Smooth muscle cell (in vitro differentiated cells): Measurements from ENCODE around the gene THSD4. TPM values are rescaled to one million over a fixed set of nuclear protein-coding genes. Genes with fewer than 3 reads are reported as not detected.

Source experiments
- DNase-seq: peaks from one replicate; lab custom pipeline; 2025; ENCODE audit not compliant: unreplicated experiment; lab: John Stamatoyannopoulos, UW
- H2AFZ ChIP-seq: fragments of 200-600 bp; sonication (generic); 2 replicates; pipeline ENCODE4 v1.6.0; 2016; ENCODE audit warnings: antibody characterized with exemption, low read depth, mild to moderate bottlenecking
- H3F3A ChIP-seq: fragments of 200-600 bp; sonication (generic); 2 replicates; pipeline ENCODE4 v1.6.0; 2017; ENCODE audit warnings: antibody characterized with exemption, low read depth
- H3K27ac ChIP-seq: fragments of 200-600 bp; sonication (generic); 2 replicates; pipeline ENCODE4 v1.5.1; 2016; ENCODE audit warnings: low read depth, mild to moderate bottlenecking
- H3K27me3 ChIP-seq: fragments of 200-600 bp; sonication (generic); 2 replicates; pipeline ENCODE4 v1.6.1; 2016; ENCODE audit warnings: low read depth, mild to moderate bottlenecking
- H3K36me3 ChIP-seq: fragments of 200-600 bp; sonication (generic); 2 replicates; pipeline ENCODE4 v1.5.1; 2016; ENCODE audit warnings: low read depth
- H3K4me1 ChIP-seq: fragments of 200-600 bp; sonication (generic); 2 replicates; pipeline ENCODE4 v1.5.1; 2016; ENCODE audit warnings: low read depth
- H3K4me2 ChIP-seq: fragments of 200-600 bp; sonication (generic); 2 replicates; pipeline ENCODE4 v1.6.0; 2016; ENCODE audit warnings: mild to moderate bottlenecking
- H3K4me3 ChIP-seq: fragments of 200-600 bp; sonication (generic); 2 replicates; pipeline ENCODE4 v1.5.1; 2016; ENCODE audit warnings: mild to moderate bottlenecking
- H3K79me2 ChIP-seq: fragments of 200-600 bp; sonication (generic); 2 replicates; pipeline ENCODE4 v1.6.0; 2016; ENCODE audit warnings: low read depth, mild to moderate bottlenecking
- H3K9ac ChIP-seq: fragments of 200-600 bp; sonication (generic); 2 replicates; pipeline ENCODE4 v1.6.0; 2016; ENCODE audit warnings: low read depth
- H3K9me3 ChIP-seq: fragments of 200-600 bp; sonication (generic); replicated peaks from 2 replicates; pipeline ENCODE4 v1.5.1; 2016; ENCODE audit warnings: low read depth
- H4K20me1 ChIP-seq: fragments of 200-600 bp; sonication (generic); 2 replicates; pipeline ENCODE4 v1.6.0; 2016; ENCODE audit warnings: low read depth
- CTCF ChIP-seq: fragments of 200-600 bp; sonication (generic); IDR thresholded peaks from 2 replicates; pipeline ENCODE4 v1.5.1; 2017; ENCODE audit warnings: borderline replicate concordance, mild to moderate bottlenecking, antibody characterized with exemption; ENCODE audit not compliant: insufficient read depth, poor library complexity, severe bottlenecking
- WGBS: methylation state at CpG from one replicate; pipeline ENCODE4 v1.1.7; 2016; ENCODE audit warnings: low lambda C conversion rate; 5-methylcytosine and 5-hydroxymethylcytosine counted together
- polyA plus RNA-seq: library from polyadenylated mRNA; unstranded; fragments of >200 nt; fragmentation: Nextera tagmentation; extraction: Ambion mirVana; gene quantifications from 2 replicates; pipeline ENCODE4 v1.2.1, GENCODE V29; 2016
- total RNA-seq: library from RNA; depleted of rRNA; stranded (reverse); fragments of >200 nt; gene quantifications from 2 replicates; pipeline ENCODE4 v1.2.3, GENCODE V29; 2014

The THSD4 gene
- total and polyA plus RNA-seq, 2 experiments from 2014 or later, result 2.5 to 4.1 TPM

- H3K79me2 ChIP-seq, result no peaks in the 10 kb centered on the region
- no peaks in the 10 kb centered on the region for H3K9me3 ChIP-seq
- H3K36me3 ChIP-seq, result no peaks in the 10 kb centered on the region
- H3K4me3 ChIP-seq, result no peak overlapping the region
- TF ChIP-seq CTCF, result no peak
- H3K9ac ChIP-seq, result no peak overlapping the region
- H2AFZ ChIP-seq, result no peak overlapping the region
- peak overlapping the region; percentile 33 for H3K4me2 ChIP-seq
- H3F3A ChIP-seq, result no peaks in the 10 kb centered on the region
- no peaks in the 10 kb centered on the region for H3K27me3 ChIP-seq
- peaks cover 9% of the 10 kb centered on the region for H3K4me1 ChIP-seq
- no peak for DNase-seq
- H3K27ac ChIP-seq, result peak overlapping the region; percentile 28
- WGBS, result 25% methylated on average over 2 of the region's 2 CpGs
- no peaks in the 10 kb centered on the region for H4K20me1 ChIP-seq
Measured at GRCh38 chr15:71219645-71220044, 104.4 kb downstream of the THSD4 start.

- Histone ChIP-seq H3K27ac (no peak overlapping the region), H3K79me2 (no peaks in the 10 kb centered on the region), H3K9me3 (no peaks in the 10 kb centered on the region), H3K9ac (no peak overlapping the region), H3K27me3 (no peaks in the 10 kb centered on the region), H3K4me2 (no peak overlapping the region), H2AFZ (no peak overlapping the region), H3K4me3 (no peak overlapping the region), H3K36me3 (no peaks in the 10 kb centered on the region), H3K4me1 (peaks cover 9% of the 10 kb centered on the region), H3F3A (no peaks in the 10 kb centered on the region), H4K20me1 (no peaks in the 10 kb centered on the region)
- WGBS, result 98% methylated on average over 3 of the region's 3 CpGs
- no peak for TF ChIP-seq CTCF
- DNase-seq, result no peak
Measured at GRCh38 chr15:71220828-71221227, 105.6 kb downstream of the THSD4 start.

GRCh38 chr15:71221417-71221816 is 106.1 kb downstream of the THSD4 start:
- no peaks in the 10 kb centered on the region for H3K27me3 ChIP-seq
- DNase-seq, result no peak
- H3K9me3 ChIP-seq, result no peaks in the 10 kb centered on the region
- peaks cover 9% of the 10 kb centered on the region for H3K4me1 ChIP-seq
- no peaks in the 10 kb centered on the region for H3K36me3 ChIP-seq
- no peaks in the 10 kb centered on the region for H3F3A ChIP-seq
- H3K79me2 ChIP-seq, result no peaks in the 10 kb centered on the region
- TF ChIP-seq CTCF, result no peak
- 92% methylated on average over 2 of the region's 2 CpGs for WGBS
- H4K20me1 ChIP-seq, result no peaks in the 10 kb centered on the region
- H3K9ac ChIP-seq, result no peak overlapping the region
- no peak overlapping the region for H3K4me2 ChIP-seq
- H3K27ac ChIP-seq, result no peak overlapping the region
- H2AFZ ChIP-seq, result no peak overlapping the region
- H3K4me3 ChIP-seq, result no peak overlapping the region

- no peak for TF ChIP-seq CTCF
- Histone ChIP-seq H3K9me3 (no peaks in the 10 kb centered on the region), H3K27ac (no peak overlapping the region)
Measured at GRCh38 chr15:71223516-71223915, 108.2 kb downstream of the THSD4 start.

More at GRCh38 chr15:71223516-71223915, 108.2 kb downstream of the THSD4 start:
- Histone ChIP-seq H3K27me3 (no peaks in the 10 kb centered on the region), H3K4me2 (no peak overlapping the region), H4K20me1 (no peaks in the 10 kb centered on the region), H3K9ac (no peak overlapping the region), H2AFZ (no peak overlapping the region), H3K4me3 (no peak overlapping the region), H3K79me2 (no peaks in the 10 kb centered on the region), H3K36me3 (no peaks in the 10 kb centered on the region), H3F3A (no peaks in the 10 kb centered on the region), H3K4me1 (peaks cover 11% of the 10 kb centered on the region)
- WGBS, result 86% methylated on average over 2 of the region's 2 CpGs
- no peak for DNase-seq
